HFF-Myc (cell line): ENCODE measurements around the gene HLA-DMA.
"Not testable (repeated sequence)": the region's sequence is repeated elsewhere in the genome, so short reads cannot be mapped to it uniquely, and the experiment has no call there.

Experiments
- DNase-seq: peaks from one replicate; pipeline ENCODE4 v3.0.0-alpha.2; 2011; ENCODE audit warnings: low read depth; ENCODE audit errors: extremely low read depth
- H3K4me3 ChIP-seq: replicated peaks from 2 replicates; pipeline ENCODE4 v1.5.1; 2011; ENCODE audit warnings: low read depth, mild to moderate bottlenecking, control low read depth, low read length
- CTCF ChIP-seq: IDR thresholded peaks from 2 replicates; pipeline ENCODE4 v1.5.1; 2012; ENCODE audit warnings: mild to moderate bottlenecking, low read depth, low read length, control low read depth; ENCODE audit errors: missing control alignments

HLA-DMA gene

GRCh38 chr6:32946893-32947292, 6.0 kb downstream of the HLA-DMA start:
- no peak for TF ChIP-seq CTCF
- H3K4me3 ChIP-seq = no peak overlapping the region
- DNase-seq = no peak

GRCh38 chr6:32945953-32946352, 6.9 kb downstream of the HLA-DMA start:
- H3K4me3 ChIP-seq = no peak overlapping the region
- no peak for TF ChIP-seq CTCF
- no peak for DNase-seq

GRCh38 chr6:32945108-32945760, 7.7 kb downstream of the HLA-DMA start:
- no peak for TF ChIP-seq CTCF
- DNase-seq = no peak
- no peak overlapping the region for H3K4me3 ChIP-seq

- H3K4me3 ChIP-seq = no peak overlapping the region
- DNase-seq = no peak
- TF ChIP-seq CTCF = no peak
Measured at GRCh38 chr6:32943864-32944649, 8.8 kb downstream of the HLA-DMA start.

- DNase-seq, H3K4me3 ChIP-seq: not testable (repeated sequence)
Measured at GRCh38 chr6:32942555-32943123, 10.3 kb downstream of the HLA-DMA start.

GRCh38 chr6:32941214-32941768, 11.6 kb downstream of the HLA-DMA start:
- DNase-seq = no peak
- no peak overlapping the region for H3K4me3 ChIP-seq
- no peak for TF ChIP-seq CTCF

- no peak within 1 kb of the TSS for H3K4me3 ChIP-seq
- DNase-seq = no peak
- TF ChIP-seq CTCF = no peak
Measured at GRCh38 chr6:32940656-32941213, 12.2 kb downstream of the HLA-DMA start, which contains the start of gene HLA-DMB. Gene HLA-DMB, minus strand, starts transcription at chr6:32941028. Its CDS starts 221 bp downstream, at chr6:32940807.
